PC-3 (cell line): ENCODE data around the gene GALR2. TPM values are rescaled to one million over a fixed set of nuclear protein-coding genes. Genes with fewer than 3 reads are reported as not detected.
"Not testable (repeated sequence)": the region's sequence is repeated elsewhere in the genome, so short reads cannot be mapped to it uniquely, and the experiment has no call there.

Experiments
- ATAC-seq: fragments of 200-7000 bp; cut with Tn5 transposase; 2 replicates; pipeline ENCODE4 v1.9.1; 2020; ENCODE audit warnings: mild to moderate bottlenecking, moderate library complexity
- BruUV-seq: library from RNA; stranded (reverse); fragments of 400-500 nt; replicated peaks from 2 replicates; lab custom pipeline; 2021; lab: Mats Ljungman, UMichigan
- CTCF ChIA-PET: fragments of 300-600 bp; sonication (Branson Sonifier 250); formaldehyde crosslinking; loops from one replicate; lab custom pipeline; 2022; ENCODE audit warnings: antibody characterized with exemption; lab: Charles Lee
- POLR2A ChIA-PET: fragments of 300-600 bp; sonication (Branson Sonifier 250); formaldehyde crosslinking; loops from one replicate; lab custom pipeline; 2022; ENCODE audit warnings: antibody characterized with exemption; ENCODE audit not compliant: unreplicated experiment; lab: Charles Lee
- DNase-seq: peaks from one replicate; pipeline ENCODE4 v3.0.0-alpha.2; 2015
- H2AFZ ChIP-seq: fragments of 300-600 bp; sonication (generic); 2 replicates; pipeline ENCODE4 v1.6.0; 2016; ENCODE audit warnings: antibody characterized with exemption, low read length
- H3F3A ChIP-seq: fragments of 300-600 bp; sonication (generic); one replicate; pipeline ENCODE4 v1.6.0; 2017; ENCODE audit warnings: antibody characterized with exemption, low read length, control low read depth, mild to moderate bottlenecking; ENCODE audit not compliant: unreplicated experiment
- H3K27ac ChIP-seq: fragments of 300-600 bp; sonication (generic); 2 replicates; pipeline ENCODE4 v1.5.1; 2016; ENCODE audit warnings: mild to moderate bottlenecking, low read length
- H3K27me3 ChIP-seq: fragments of 300-600 bp; sonication (generic); 2 replicates; pipeline ENCODE4 v1.6.1; 2016; ENCODE audit warnings: low read length, mixed read lengths
- H3K36me3 ChIP-seq: fragments of 300-600 bp; sonication (generic); 2 replicates; pipeline ENCODE4 v1.6.1; 2016; ENCODE audit warnings: low read depth, mixed run types, low read length, mixed read lengths
- H3K4me1 ChIP-seq: fragments of 300-600 bp; sonication (generic); 2 replicates; pipeline ENCODE4 v1.5.1; 2016; ENCODE audit warnings: low read length; ENCODE audit not compliant: insufficient read depth
- H3K4me2 ChIP-seq: fragments of 300-600 bp; sonication (generic); 2 replicates; pipeline ENCODE4 v1.6.0; 2016; ENCODE audit warnings: low read length
- H3K4me3 ChIP-seq: fragments of 300-600 bp; sonication (generic); 2 replicates; pipeline ENCODE4 v1.5.1; 2016; ENCODE audit warnings: mild to moderate bottlenecking, low read length, mixed read lengths
- H3K79me2 ChIP-seq: fragments of 300-600 bp; sonication (generic); 2 replicates; pipeline ENCODE4 v1.6.1; 2017; ENCODE audit warnings: low read length, mixed read lengths
- H3K9ac ChIP-seq: fragments of 300-600 bp; sonication (generic); 2 replicates; pipeline ENCODE4 v1.6.0; 2016; ENCODE audit warnings: mild to moderate bottlenecking, low read length
- H3K9me2 ChIP-seq: fragments of 300-600 bp; sonication (generic); replicated peaks from 2 replicates; pipeline ENCODE4 v1.6.1; 2016; ENCODE audit warnings: mixed run types, low read length, mixed read lengths
- H3K9me3 ChIP-seq: fragments of 300-600 bp; sonication (generic); 2 replicates; pipeline ENCODE4 v1.6.1; 2016; ENCODE audit warnings: low read length, mixed read lengths
- H4K20me1 ChIP-seq: fragments of 300-600 bp; sonication (generic); 2 replicates; pipeline ENCODE4 v1.6.1; 2016; ENCODE audit warnings: low read length, mixed read lengths
- CTCF ChIP-seq: fragments of 300-600 bp; sonication (generic); conservative IDR thresholded peaks from 2 replicates; pipeline ENCODE4 v1.5.1; 2017; ENCODE audit warnings: antibody characterized with exemption, low read depth, mild to moderate bottlenecking, low read length
- EZH2 ChIP-seq: fragments of 300-600 bp; sonication (generic); IDR thresholded peaks from one replicate; pipeline ENCODE4 v1.6.1; 2017; ENCODE audit warnings: antibody characterized with exemption, mild to moderate bottlenecking, low read length; ENCODE audit not compliant: unreplicated experiment
- EZH2phosphoT487 ChIP-seq: fragments of 300-600 bp; sonication (generic); IDR thresholded peaks from 2 replicates; pipeline ENCODE4 v1.6.1; 2018; ENCODE audit warnings: mild to moderate bottlenecking, antibody characterized with exemption, low read length, borderline replicate concordance
- intact Hi-C: fragments of 100-400 bp; cut with micrococcal nuclease; formaldehyde crosslinking; loops from 2 replicates; pipeline ENCODE4 v1.9.0; 2023
- total RNA-seq: library from RNA; depleted of rRNA; stranded (reverse); fragments of >200 nt; gene quantifications from 2 replicates; pipeline ENCODE4 v1.2.3, GENCODE V29; 2014

GALR2 gene
- total RNA-seq, 1 experiment from 2014 or later: 0.69 TPM

GRCh38 chr17:76038050-76038449, 36.5 kb upstream of the GALR2 start:
- Histone ChIP-seq H3K9me2 (no peaks in the 10 kb centered on the region), H3K4me2 (no peak overlapping the region), H4K20me1 (no peaks in the 10 kb centered on the region), H3K36me3 (peaks cover 44% of the 10 kb centered on the region), H3K27me3 (no peaks in the 10 kb centered on the region), H3K4me3 (no peak overlapping the region), H2AFZ (no peak overlapping the region), H3K4me1 (no peaks in the 10 kb centered on the region), H3K27ac (no peak overlapping the region), H3F3A (no peaks in the 10 kb centered on the region), H3K9ac (no peak overlapping the region), H3K9me3 (no peaks in the 10 kb centered on the region), H3K79me2 (no peaks in the 10 kb centered on the region)
- CTCF ChIA-PET: no interaction called here
- intact Hi-C loops: no loop called here
- TF ChIP-seq EZH2phosphoT487 (no peak), CTCF (no peak), EZH2 (no peak)
- DNase-seq (no peak), ATAC-seq (no peak)
- BruUV-seq: no TSS peak
- POLR2A ChIA-PET: no interaction called here

GRCh38 chr17:76039121-76039520, 35.5 kb upstream of the GALR2 start:
- H3K9me3 ChIP-seq: no peaks in the 10 kb centered on the region
- H3K4me1 ChIP-seq: no peaks in the 10 kb centered on the region
- H3K79me2 ChIP-seq: no peaks in the 10 kb centered on the region
- H3K27ac ChIP-seq: no peak overlapping the region
- H2AFZ ChIP-seq: no peak overlapping the region
- H4K20me1 ChIP-seq: no peaks in the 10 kb centered on the region
- H3F3A ChIP-seq: no peaks in the 10 kb centered on the region
- no peaks in the 10 kb centered on the region for H3K9me2 ChIP-seq
- BruUV-seq: no TSS peak
- ChIA-PET POLR2A (no interaction called here), CTCF (no interaction called here)
- H3K36me3 ChIP-seq: peaks cover 55% of the 10 kb centered on the region
- intact Hi-C loops: no loop called here
- no peaks in the 10 kb centered on the region for H3K27me3 ChIP-seq
- H3K4me3 ChIP-seq: no peak overlapping the region
- DNase-seq: no peak
- no peak for ATAC-seq
- no peak overlapping the region for H3K9ac ChIP-seq
- no peak overlapping the region for H3K4me2 ChIP-seq
- TF ChIP-seq CTCF: no peak
- no peak for TF ChIP-seq EZH2phosphoT487
- no peak for TF ChIP-seq EZH2

GRCh38 chr17:76040376-76040775, 34.2 kb upstream of the GALR2 start:
- no peak for ATAC-seq
- Histone ChIP-seq H3K4me1 (no peaks in the 10 kb centered on the region), H3K4me3 (no peak overlapping the region), H3K36me3 (peaks cover 66% of the 10 kb centered on the region), H4K20me1 (no peaks in the 10 kb centered on the region), H3K79me2 (no peaks in the 10 kb centered on the region), H3K9ac (no peak overlapping the region), H3K9me3 (no peaks in the 10 kb centered on the region), H2AFZ (no peak overlapping the region), H3F3A (no peaks in the 10 kb centered on the region), H3K27me3 (no peaks in the 10 kb centered on the region), H3K9me2 (no peaks in the 10 kb centered on the region), H3K27ac (no peak overlapping the region), H3K4me2 (no peak overlapping the region)
- BruUV-seq: no TSS peak
- TF ChIP-seq EZH2 (no peak), CTCF (no peak)
- POLR2A ChIA-PET: no interaction called here
- CTCF ChIA-PET: no interaction called here
- intact Hi-C loops: no loop called here
- no peak for DNase-seq

GRCh38 chr17:76042868-76043267, 31.7 kb upstream of the GALR2 start:
- H3K27ac ChIP-seq, H3F3A ChIP-seq, POLR2A ChIA-PET, H3K9ac ChIP-seq, H2AFZ ChIP-seq, H3K27me3 ChIP-seq, DNase-seq, H3K4me1 ChIP-seq, intact Hi-C loops, ATAC-seq, H3K9me3 ChIP-seq, H3K4me2 ChIP-seq, H4K20me1 ChIP-seq, H3K79me2 ChIP-seq, H3K9me2 ChIP-seq, CTCF ChIA-PET, H3K4me3 ChIP-seq, BruUV-seq: not testable (repeated sequence)
- H3K36me3 ChIP-seq: peaks cover 84% of the 10 kb centered on the region
